CD14-positive monocyte (primary cell): ENCODE measurements around the gene GABARAP. TPM values are rescaled to one million over a fixed set of nuclear protein-coding genes. Genes with fewer than 3 reads are reported as not detected.
A peak's percentile ranks its signal among the peaks of the same experiment; 100 is the strongest.
"Not testable (repeated sequence)": the region's sequence is repeated elsewhere in the genome, so short reads cannot be mapped to it uniquely, and the experiment has no call there.

Source experiments
- DNase-seq, 3 donors: peaks; one replicate each; pipeline ENCODE4 v3.0.0-alpha.2; 2011 to 2022
- H2AFZ ChIP-seq: 2 replicates; pipeline ENCODE4 v1.6.0; 2012; ENCODE audit warnings: mild to moderate bottlenecking, low read depth, low read length, inconsistent platforms; ENCODE audit not compliant: insufficient read depth, poor library complexity, severe bottlenecking
- H3K27ac ChIP-seq, 2 donors: 1 replicate in 1 of 2; 2 replicates in 1 of 2; pipeline ENCODE4 v1.5.1; 2012 to 2013; ENCODE audit warnings: low read length in 2 of 2, control low read depth in 1 of 2, inconsistent platforms in 1 of 2, low read depth in 1 of 2, mild to moderate bottlenecking in 1 of 2
- H3K27me3 ChIP-seq, 2 donors: one replicate each; pipeline versions ENCODE4 v1.6.0 to v1.6.1; 2011 to 2013; ENCODE audit warnings: low read length in 2 of 2; ENCODE audit not compliant: control insufficient read depth in 2 of 2, insufficient read depth in 2 of 2
- H3K36me3 ChIP-seq, 2 donors: replicated peaks in 1 of 2; 1 replicate in 1 of 2; 2 replicates in 1 of 2; pipeline versions ENCODE4 v1.5.1 to v1.6.1; 2012 to 2013; ENCODE audit warnings: low read length in 2 of 2, control low read depth in 1 of 2, inconsistent platforms in 1 of 2, mild to moderate bottlenecking in 1 of 2; ENCODE audit not compliant: insufficient read depth in 2 of 2, control insufficient read depth in 1 of 2
- H3K4me1 ChIP-seq, 2 donors: 1 replicate in 1 of 2; 2 replicates in 1 of 2; pipeline versions ENCODE4 v1.5.1 to v1.6.1; 2012 to 2013; ENCODE audit warnings: low read length in 2 of 2, control low read depth in 1 of 2, inconsistent platforms in 1 of 2, mild to moderate bottlenecking in 1 of 2, moderate library complexity in 1 of 2; ENCODE audit not compliant: insufficient read depth in 2 of 2, control insufficient read depth in 1 of 2
- H3K4me2 ChIP-seq: replicated peaks from 2 replicates; pipeline ENCODE3; 2012; ENCODE audit warnings: low read length, moderate library complexity, mild to moderate bottlenecking; ENCODE audit not compliant: poor library complexity, severe bottlenecking; ENCODE audit errors: extremely low read depth
- H3K4me3 ChIP-seq, 3 experiments: fragments of 200-600 bp in 1 of 3; sonication (generic) in 1 of 3; replicated peaks in 1 of 3; 1 replicate in 2 of 3; 2 replicates in 1 of 3; pipeline ENCODE4 v1.5.1; 2011 to 2013; ENCODE audit warnings: low read length in 3 of 3, mild to moderate bottlenecking in 3 of 3, control low read depth in 2 of 3, low read depth in 2 of 3, inconsistent platforms in 1 of 3, moderate library complexity in 1 of 3
- H3K79me2 ChIP-seq: 2 replicates; pipeline ENCODE4 v1.6.0; 2012; ENCODE audit warnings: mild to moderate bottlenecking, control low read depth, inconsistent platforms, low read length, moderate library complexity; ENCODE audit not compliant: insufficient read depth
- H3K9ac ChIP-seq: 2 replicates; pipeline ENCODE4 v1.6.0; 2017; ENCODE audit warnings: low read length, mild to moderate bottlenecking; ENCODE audit not compliant: insufficient read depth, poor library complexity, severe bottlenecking
- H3K9me3 ChIP-seq, 2 donors: replicated peaks in 1 of 2; 1 replicate in 1 of 2; 2 replicates in 1 of 2; pipeline versions ENCODE4 v1.5.1 to v1.6.1; 2012 to 2013; ENCODE audit warnings: low read length in 2 of 2, control low read depth in 1 of 2; ENCODE audit not compliant: control insufficient read depth in 1 of 2, insufficient read depth in 1 of 2
- H4K20me1 ChIP-seq: 2 replicates; pipeline ENCODE4 v1.6.0; 2012; ENCODE audit warnings: mild to moderate bottlenecking, low read length, control low read depth, moderate library complexity; ENCODE audit not compliant: insufficient read depth
- H3K27ac Mint-ChIP-seq, 7 donors: one replicate each; pipeline ENCODE4 v1.8.0; 2020; ENCODE audit warnings: mild to moderate bottlenecking in 7 of 7, mixed read lengths in 7 of 7, moderate library complexity in 6 of 7, inconsistent platforms in 2 of 7
- H3K27me3 Mint-ChIP-seq, 3 donors: one replicate each; pipeline ENCODE4 v1.8.0; 2021 to 2022; ENCODE audit warnings: low read depth in 3 of 3, mild to moderate bottlenecking in 3 of 3, mixed read lengths in 3 of 3, moderate library complexity in 3 of 3, inconsistent platforms in 1 of 3
- H3K36me3 Mint-ChIP-seq, 2 donors: one replicate each; pipeline ENCODE4 v1.8.0; 2020; ENCODE audit warnings: mixed read lengths in 2 of 2, inconsistent platforms in 1 of 2, mild to moderate bottlenecking in 1 of 2
- H3K4me1 Mint-ChIP-seq: one replicate; pipeline ENCODE4 v1.8.0; 2020; ENCODE audit warnings: mild to moderate bottlenecking, mixed read lengths
- H3K4me3 Mint-ChIP-seq, 2 donors: one replicate each; pipeline ENCODE4 v1.8.0; 2020; ENCODE audit warnings: mild to moderate bottlenecking in 2 of 2, mixed read lengths in 2 of 2, moderate library complexity in 1 of 2
- H3K9me3 Mint-ChIP-seq, 7 donors: one replicate each; pipeline ENCODE4 v1.8.0; 2020 to 2022; ENCODE audit warnings: mixed read lengths in 7 of 7, mild to moderate bottlenecking in 6 of 7, moderate library complexity in 6 of 7, inconsistent platforms in 2 of 7
- WGBS: methylation state at CpG from one replicate; pipeline ENCODE4 v1.1.5; 2013; ENCODE audit warnings: missing lambda C conversion rate; ENCODE audit not compliant: insufficient coverage; 5-methylcytosine and 5-hydroxymethylcytosine counted together
- intact Hi-C, 2 donors: fragments of 100-400 bp; cut with micrococcal nuclease; formaldehyde crosslinking; loops; one replicate each; pipeline versions ENCODE4 v1.15.0 to v1.15.1; 2023
- polyA plus RNA-seq, 3 donors: library from polyadenylated mRNA; depleted of rRNA in 1 of 3; unstranded in 2 of 3; stranded (reverse) in 1 of 3; fragments of 300-500 nt in 2 of 3; fragments of >200 nt in 1 of 3; fragmentation: Illumina TruSeq in 2 of 3; gene quantifications; 1 replicate in 2 of 3; 2 replicates in 1 of 3; pipeline ENCODE4 v1.2.3, GENCODE V29; 2012 to 2021
- TF ChIP-seq, protein P1 (sequence below): fragments of 200-600 bp; IDR thresholded peaks from one replicate; pipeline ENCODE4 v1.8.0; 2022; ENCODE audit warnings: antibody characterized with exemption, mild to moderate bottlenecking

GABARAP gene
- polyA plus RNA-seq, 3 donors, result 1,029 to 2,937 (median 2,814) TPM

DNA sequence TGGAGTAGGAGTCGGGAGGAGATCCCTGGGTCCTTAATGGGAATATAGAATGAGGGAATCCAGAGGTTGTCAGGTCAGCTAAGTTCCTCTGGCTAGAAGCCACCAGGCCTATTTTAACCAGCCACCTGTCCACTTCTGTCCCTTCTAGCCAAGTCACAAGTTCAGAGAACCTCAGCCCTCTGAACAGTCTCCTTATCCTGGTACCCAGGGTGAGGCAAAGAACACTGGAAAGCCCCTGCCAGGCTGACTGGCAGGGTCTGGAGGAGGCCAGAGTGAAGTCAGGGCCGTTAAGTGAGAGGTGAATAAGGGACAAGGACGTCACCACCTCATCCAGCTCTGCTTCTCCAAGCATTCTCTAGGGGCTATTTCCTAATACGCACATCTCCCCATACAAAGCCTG lies 6.5 kb upstream of the GABARAP start:
- Histone ChIP-seq H3K9ac (no peak overlapping the region), H3K4me2 (no peak overlapping the region), H4K20me1 (peaks cover 5% of the 10 kb centered on the region), H3K79me2 (peaks cover 75% of the 10 kb centered on the region), H3K4me1 (peaks cover 31 to 36% of the 10 kb centered on the region in 2 donors), H3K4me3 (no peak overlapping the region), H3K9me3 (no peaks in the 10 kb centered on the region), H3K27me3 (no peaks in the 10 kb centered on the region), H2AFZ (no peak overlapping the region), H3K27ac (peak overlapping the region in 1 of 2 donors; percentile 9), H3K36me3 (peaks cover 28 to 30% of the 10 kb centered on the region in 2 donors)
- intact Hi-C loops, result no loop called here
- no peaks in the 10 kb centered on the region for H3K27me3 Mint-ChIP-seq
- H3K36me3 Mint-ChIP-seq, result peaks cover 26 to 40% of the 10 kb centered on the region in 2 donors
- peak overlapping the region in 3 of 7 donors; percentile 4 to 95 (median 46) for H3K27ac Mint-ChIP-seq
- no peaks in the 10 kb centered on the region for H3K9me3 Mint-ChIP-seq
- DNase-seq, result no peak
- WGBS, result 90% methylated on average over 2 of the region's 4 CpGs
- TF ChIP-seq, protein P1, sequence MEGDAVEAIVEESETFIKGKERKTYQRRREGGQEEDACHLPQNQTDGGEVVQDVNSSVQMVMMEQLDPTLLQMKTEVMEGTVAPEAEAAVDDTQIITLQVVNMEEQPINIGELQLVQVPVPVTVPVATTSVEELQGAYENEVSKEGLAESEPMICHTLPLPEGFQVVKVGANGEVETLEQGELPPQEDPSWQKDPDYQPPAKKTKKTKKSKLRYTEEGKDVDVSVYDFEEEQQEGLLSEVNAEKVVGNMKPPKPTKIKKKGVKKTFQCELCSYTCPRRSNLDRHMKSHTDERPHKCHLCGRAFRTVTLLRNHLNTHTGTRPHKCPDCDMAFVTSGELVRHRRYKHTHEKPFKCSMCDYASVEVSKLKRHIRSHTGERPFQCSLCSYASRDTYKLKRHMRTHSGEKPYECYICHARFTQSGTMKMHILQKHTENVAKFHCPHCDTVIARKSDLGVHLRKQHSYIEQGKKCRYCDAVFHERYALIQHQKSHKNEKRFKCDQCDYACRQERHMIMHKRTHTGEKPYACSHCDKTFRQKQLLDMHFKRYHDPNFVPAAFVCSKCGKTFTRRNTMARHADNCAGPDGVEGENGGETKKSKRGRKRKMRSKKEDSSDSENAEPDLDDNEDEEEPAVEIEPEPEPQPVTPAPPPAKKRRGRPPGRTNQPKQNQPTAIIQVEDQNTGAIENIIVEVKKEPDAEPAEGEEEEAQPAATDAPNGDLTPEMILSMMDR, result no peak
- H3K4me3 Mint-ChIP-seq, result no peak overlapping the region
- peaks cover 35% of the 10 kb centered on the region for H3K4me1 Mint-ChIP-seq

DNA sequence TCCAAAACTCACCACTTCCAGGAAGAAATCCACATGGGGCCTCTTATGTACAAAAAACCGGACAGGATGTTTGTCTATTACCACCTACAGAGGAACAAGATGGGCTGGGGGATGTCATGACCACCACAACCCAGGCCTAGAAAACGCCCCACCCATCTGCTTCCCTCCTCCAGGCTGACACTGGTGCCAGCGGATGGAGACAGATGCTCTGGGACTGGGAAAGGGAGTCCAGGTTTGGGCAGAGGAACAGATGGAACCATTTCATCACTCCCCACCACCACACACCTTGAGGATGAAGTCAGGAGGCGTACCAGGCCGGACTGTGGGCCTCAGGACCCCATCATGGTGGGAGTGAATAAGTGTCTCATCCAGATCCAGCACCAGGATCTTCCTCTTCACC lies 4.5 kb upstream of the GABARAP start:
- peaks cover 30% of the 10 kb centered on the region in 2 donors for H3K36me3 ChIP-seq
- DNase-seq, result no peak
- no peak overlapping the region for H2AFZ ChIP-seq
- Mint-ChIP-seq H3K27me3 (no peaks in the 10 kb centered on the region), H3K4me1 (peaks cover 32% of the 10 kb centered on the region), H3K4me3 (no peak overlapping the region), H3K27ac (peak overlapping the region in 3 of 7 donors; percentile 33 to 62 (median 61)), H3K36me3 (peaks cover 24 to 40% of the 10 kb centered on the region in 2 donors), H3K9me3 (peaks cover 0 to 4% (median 0%) of the 10 kb centered on the region in 7 donors)
- intact Hi-C loops, result no loop called here
- TF ChIP-seq, protein P1, result no peak
- peaks cover 5% of the 10 kb centered on the region for H4K20me1 ChIP-seq
- no peak overlapping the region for H3K4me2 ChIP-seq
- H3K79me2 ChIP-seq, result peaks cover 76% of the 10 kb centered on the region
- WGBS, result 100% methylated on average over 1 of the region's 5 CpGs
- no peak overlapping the region for H3K9ac ChIP-seq
- no peak overlapping the region for H3K27ac ChIP-seq
- H3K9me3 ChIP-seq, result no peaks in the 10 kb centered on the region
- H3K27me3 ChIP-seq, result no peaks in the 10 kb centered on the region
- H3K4me3 ChIP-seq, result no peak overlapping the region
- peaks cover 28 to 34% of the 10 kb centered on the region in 2 donors for H3K4me1 ChIP-seq

DNA sequence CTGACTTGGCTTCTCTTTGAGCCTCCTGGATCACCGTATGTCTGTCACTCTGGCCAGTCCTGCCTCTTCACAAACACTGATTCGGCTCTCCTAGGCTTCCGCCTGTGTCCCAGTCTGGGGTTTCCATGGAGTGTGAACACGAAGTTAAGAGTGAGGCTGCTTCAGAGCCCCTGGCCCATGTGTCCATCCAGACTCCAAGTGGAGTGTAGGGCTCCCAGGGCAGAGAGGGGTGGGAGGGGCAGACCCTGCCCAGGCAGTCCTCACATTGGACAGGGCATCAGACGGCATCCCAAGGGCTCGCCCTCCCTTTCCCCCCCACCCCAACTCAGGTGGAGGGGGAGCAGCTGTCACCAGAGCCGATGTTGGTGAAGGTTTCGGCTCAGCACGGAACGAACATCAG lies 1.6 kb upstream of the GABARAP start:
- H4K20me1 ChIP-seq, H3K9me3 Mint-ChIP-seq, H3K9ac ChIP-seq, DNase-seq, H3K27me3 Mint-ChIP-seq, H3K9me3 ChIP-seq, H3K27me3 ChIP-seq, intact Hi-C loops, H3K4me2 ChIP-seq, H3K4me3 Mint-ChIP-seq: not testable (repeated sequence)
- H3K27ac Mint-ChIP-seq, result peak overlapping the region; percentile 72 to 100 (median 100)
- Histone ChIP-seq H2AFZ (peak overlapping the region; percentile 84), H3K27ac (peak overlapping the region in 1 of 2 donors; percentile 99), H3K4me3 (peak overlapping the region in 1 of 3 experiments; percentile 100), H3K4me1 (peaks cover 24 to 31% of the 10 kb centered on the region in 2 donors), H3K36me3 (peaks cover 34% of the 10 kb centered on the region in 2 donors), H3K79me2 (peaks cover 70% of the 10 kb centered on the region)
- H3K4me1 Mint-ChIP-seq, result peaks cover 29% of the 10 kb centered on the region
- H3K36me3 Mint-ChIP-seq, result peaks cover 35 to 58% of the 10 kb centered on the region in 2 donors
- 60% methylated on average over 2 of the region's 10 CpGs for WGBS
